D721Med (cell line): Measurements from ENCODE around the gene SPRYD7.
"Not testable (repeated sequence)": the region's sequence is repeated elsewhere in the genome, so short reads cannot be mapped to it uniquely, and the experiment has no call there.

Source experiments
- DNase-seq: peaks from one replicate; pipeline ENCODE4 v3.0.0; 2011; ENCODE audit warnings: low spot score; ENCODE audit not compliant: insufficient read length
- FAIRE-seq: peaks from 2 replicates; lab custom pipeline; 2011; peaks lifted over from hg19 to GRCh38; lab: Jason Lieb, UNC
- TF ChIP-seq, protein P1 (sequence below): IDR thresholded peaks from 2 replicates; pipeline ENCODE4 v1.5.1; 2012; ENCODE audit warnings: mild to moderate bottlenecking, control low read depth; ENCODE audit not compliant: insufficient read depth; ENCODE audit errors: missing control alignments

The SPRYD7 gene

GRCh38 chr13:49933511-49933910 is 2.6 kb downstream of the SPRYD7 start:
- FAIRE-seq, result no peak
- DNase-seq, result no peak

DNA sequence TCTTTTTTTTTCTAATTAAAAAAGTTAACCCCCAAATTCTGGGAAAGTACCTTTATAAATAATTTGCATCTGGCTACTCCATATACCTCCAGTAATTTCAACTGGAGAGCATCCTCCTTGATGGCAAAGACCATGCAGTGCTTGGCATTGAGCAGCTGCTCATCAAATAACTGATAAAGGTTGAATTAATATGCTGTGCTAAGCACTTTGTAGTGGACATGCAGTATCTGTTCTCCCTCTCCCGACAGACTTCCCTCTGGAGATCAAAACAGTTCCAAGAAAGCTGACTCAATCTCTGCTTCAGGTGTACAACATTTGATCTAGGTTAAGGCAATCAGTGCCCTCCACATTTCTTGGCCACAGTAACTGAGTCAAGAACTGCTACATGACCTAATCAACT is 3.3 kb downstream of the SPRYD7 start:
- no peak for FAIRE-seq
- TF ChIP-seq, protein P1, sequence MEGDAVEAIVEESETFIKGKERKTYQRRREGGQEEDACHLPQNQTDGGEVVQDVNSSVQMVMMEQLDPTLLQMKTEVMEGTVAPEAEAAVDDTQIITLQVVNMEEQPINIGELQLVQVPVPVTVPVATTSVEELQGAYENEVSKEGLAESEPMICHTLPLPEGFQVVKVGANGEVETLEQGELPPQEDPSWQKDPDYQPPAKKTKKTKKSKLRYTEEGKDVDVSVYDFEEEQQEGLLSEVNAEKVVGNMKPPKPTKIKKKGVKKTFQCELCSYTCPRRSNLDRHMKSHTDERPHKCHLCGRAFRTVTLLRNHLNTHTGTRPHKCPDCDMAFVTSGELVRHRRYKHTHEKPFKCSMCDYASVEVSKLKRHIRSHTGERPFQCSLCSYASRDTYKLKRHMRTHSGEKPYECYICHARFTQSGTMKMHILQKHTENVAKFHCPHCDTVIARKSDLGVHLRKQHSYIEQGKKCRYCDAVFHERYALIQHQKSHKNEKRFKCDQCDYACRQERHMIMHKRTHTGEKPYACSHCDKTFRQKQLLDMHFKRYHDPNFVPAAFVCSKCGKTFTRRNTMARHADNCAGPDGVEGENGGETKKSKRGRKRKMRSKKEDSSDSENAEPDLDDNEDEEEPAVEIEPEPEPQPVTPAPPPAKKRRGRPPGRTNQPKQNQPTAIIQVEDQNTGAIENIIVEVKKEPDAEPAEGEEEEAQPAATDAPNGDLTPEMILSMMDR, result no peak
- DNase-seq, result no peak

More at GRCh38 chr13:49933511-49933910, 2.6 kb downstream of the SPRYD7 start:
- TF ChIP-seq, protein P1, result no peak

DNA sequence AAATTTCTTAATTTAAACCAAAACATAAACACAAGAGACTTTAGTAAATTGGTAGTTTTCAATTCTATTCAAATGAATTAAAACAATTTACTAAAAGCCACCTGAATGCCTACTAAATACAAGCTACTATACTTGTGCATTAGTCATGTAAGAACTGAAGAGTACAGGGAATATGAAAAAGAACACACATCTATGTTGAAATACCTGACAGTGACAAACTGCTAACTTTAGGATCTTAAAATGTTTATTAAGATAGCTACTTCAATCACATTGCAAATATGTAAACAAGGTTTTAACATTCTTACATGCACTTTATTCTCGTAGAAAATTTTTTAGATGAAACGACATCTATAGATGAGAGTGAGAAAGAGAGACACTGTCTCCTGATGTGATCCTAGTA is 4.1 kb downstream of the SPRYD7 start:
- no peak for DNase-seq
- no peak for FAIRE-seq
- TF ChIP-seq, protein P1, result no peak

DNA sequence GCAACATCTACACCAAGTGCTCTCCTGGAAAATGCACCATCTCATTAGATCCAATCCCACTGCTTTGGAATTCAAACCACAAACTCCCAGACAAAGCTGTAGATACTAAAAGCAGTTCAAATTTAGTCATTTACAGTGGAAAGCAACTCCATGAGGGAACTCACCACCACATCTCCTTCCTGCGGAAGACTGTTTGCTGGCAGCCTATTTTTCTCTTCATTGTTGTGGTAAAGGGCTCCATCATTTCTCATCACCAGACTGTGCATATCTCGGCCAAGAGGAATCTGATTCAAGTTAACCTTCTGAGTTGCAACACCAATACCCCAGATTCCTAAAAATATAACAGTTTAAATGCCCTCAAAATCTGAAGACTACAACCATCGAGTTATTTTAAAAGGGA is 8.4 kb downstream of the SPRYD7 start:
- TF ChIP-seq, protein P1, result no peak
- FAIRE-seq, result no peak
- DNase-seq, result no peak

DNA sequence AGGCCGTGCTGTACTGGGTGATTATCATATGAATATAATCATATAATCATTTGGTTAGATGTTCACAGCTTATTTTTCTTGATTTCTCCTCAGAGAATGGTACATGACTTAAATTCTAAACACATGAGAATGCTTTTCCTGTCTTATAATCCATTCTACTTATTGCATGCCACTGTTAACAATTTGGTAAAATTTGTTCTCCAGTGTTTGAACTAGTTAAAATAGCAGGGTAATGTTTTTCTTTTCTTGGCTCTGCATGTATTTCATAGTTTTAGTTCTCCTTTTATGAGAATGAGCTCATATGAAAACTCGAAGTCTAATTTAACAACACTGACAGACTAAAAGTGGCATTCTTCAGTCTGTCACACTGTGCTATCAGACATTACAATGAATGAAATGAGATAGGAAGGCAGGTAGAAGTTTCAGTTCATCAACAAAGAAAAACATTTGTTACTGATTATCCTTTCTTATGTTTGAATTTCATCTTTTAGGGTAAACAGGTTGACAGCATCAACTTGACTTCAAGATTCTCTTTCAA is 10.2 kb downstream of the SPRYD7 start:
- DNase-seq, result no peak
- TF ChIP-seq, protein P1, result no peak
- FAIRE-seq, result peak; percentile 35

- DNase-seq (no peak), FAIRE-seq (no peak)
- TF ChIP-seq, protein P1, result no peak
Measured at GRCh38 chr13:49922301-49922700, 13.8 kb downstream of the SPRYD7 start.

DNA sequence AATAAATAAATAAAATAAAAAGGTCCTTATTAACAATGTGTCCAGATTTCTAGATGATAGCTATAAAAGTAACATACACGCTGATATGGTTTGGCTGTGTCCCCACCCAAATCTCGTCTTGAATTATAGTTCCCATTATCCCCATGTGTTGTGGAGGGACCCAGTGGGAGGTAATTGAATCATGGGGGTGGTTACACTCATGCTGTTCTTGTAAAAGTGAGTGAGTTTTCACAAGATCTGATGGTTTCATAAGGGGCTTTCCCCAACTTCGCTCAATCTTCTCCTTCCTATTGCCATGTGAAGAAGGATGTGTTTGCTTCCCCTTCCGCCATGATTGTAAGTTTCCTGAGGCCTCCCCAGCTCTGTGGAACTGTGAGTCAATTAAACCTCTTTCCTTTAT is 15.2 kb downstream of the SPRYD7 start:
- not testable (repeated sequence) for FAIRE-seq, DNase-seq

- not testable (repeated sequence) for FAIRE-seq, DNase-seq
Measured at GRCh38 chr13:49918106-49918505, 18.0 kb downstream of the SPRYD7 start.
